Activated B cell treated with CpG ODN at 0.5 μM for 24 hours (primary cell): Measurements from ENCODE around the gene ZBTB47. TPM values are rescaled to one million over a fixed set of nuclear protein-coding genes. Genes with fewer than 3 reads are reported as not detected.

Experiments
- ATAC-seq: fragments of 200-7000 bp; cut with Tn5 transposase; one replicate; pipeline ENCODE4 v1.10.0; 2021; ENCODE audit warnings: low read depth, mild to moderate bottlenecking, moderate library complexity
- CTCF ChIA-PET: fragments of 350-600 bp; sonication (Branson Sonifier 250); formaldehyde crosslinking; loops from one replicate; lab custom pipeline; 2021; ENCODE audit warnings: antibody characterized with exemption; lab: Charles Lee
- POLR2A ChIA-PET: fragments of 350-600 bp; sonication (Branson Sonifier 250); formaldehyde crosslinking; loops from one replicate; lab custom pipeline; 2021; ENCODE audit warnings: antibody characterized with exemption; lab: Charles Lee
- DNase-seq: peaks from one replicate; pipeline ENCODE4 v3.0.0; 2022
- H3K27ac Mint-ChIP-seq: one replicate; pipeline ENCODE4 v1.8.0; 2020; ENCODE audit warnings: mixed read lengths
- H3K27me3 Mint-ChIP-seq: one replicate; pipeline ENCODE4 v1.8.0; 2021; ENCODE audit warnings: mixed read lengths
- H3K36me3 Mint-ChIP-seq: one replicate; pipeline ENCODE4 v1.8.0; 2021; ENCODE audit warnings: low read depth, mixed read lengths
- H3K4me1 Mint-ChIP-seq: one replicate; pipeline ENCODE4 v1.8.0; 2021; ENCODE audit warnings: mixed read lengths
- H3K4me3 Mint-ChIP-seq: one replicate; pipeline ENCODE4 v1.8.0; 2020; ENCODE audit warnings: mild to moderate bottlenecking, mixed read lengths
- H3K9me3 Mint-ChIP-seq: one replicate; pipeline ENCODE4 v1.8.0; 2020; ENCODE audit warnings: mixed read lengths
- CTCF ChIP-seq: fragments of 200-600 bp; IDR thresholded peaks from one replicate; pipeline ENCODE4 v1.8.0; 2022; ENCODE audit warnings: antibody characterized with exemption, mild to moderate bottlenecking
- intact Hi-C: fragments of 100-400 bp; cut with micrococcal nuclease; formaldehyde crosslinking; loops from one replicate; pipeline ENCODE4 v1.15.1; 2024
- total RNA-seq: library from RNA; stranded (reverse); gene quantifications from 2 replicates; pipeline ENCODE4 v1.2.3, GENCODE V29; 2022

Gene ZBTB47
- total RNA-seq, 1 donor from 2014 or later = 1.1 TPM

- Mint-ChIP-seq H3K27ac (no peak overlapping the region), H3K36me3 (no peaks in the 10 kb centered on the region), H3K4me1 (no peaks in the 10 kb centered on the region), H3K27me3 (peaks cover 17% of the 10 kb centered on the region), H3K4me3 (no peak overlapping the region), H3K9me3 (no peaks in the 10 kb centered on the region)
- intact Hi-C loops = no loop called here
- CTCF ChIA-PET = no interaction called here
- POLR2A ChIA-PET = no interaction called here
- TF ChIP-seq CTCF = no peak
- no peak for ATAC-seq
- no peak for DNase-seq
These were observed 47.1 kb downstream of the ZBTB47 start for GRCh38 chr3:42700366-42701288.

GRCh38 chr3:42701371-42702065, 48.0 kb downstream of the ZBTB47 start:
- Mint-ChIP-seq H3K36me3 (no peaks in the 10 kb centered on the region), H3K27ac (no peak overlapping the region), H3K9me3 (no peaks in the 10 kb centered on the region), H3K4me3 (no peak overlapping the region), H3K4me1 (no peaks in the 10 kb centered on the region), H3K27me3 (peaks cover 17% of the 10 kb centered on the region)
- intact Hi-C loops = no loop called here
- no peak for TF ChIP-seq CTCF
- DNase-seq = no peak
- CTCF ChIA-PET = no interaction called here
- POLR2A ChIA-PET = no interaction called here
- peak; percentile 50 for ATAC-seq

GRCh38 chr3:42702066-42702951, 48.8 kb downstream of the ZBTB47 start, which contains the start of gene HHATL:
TSS of gene HHATL (minus strand) at chr3:42702798. CDS start at chr3:42700826, 1,972 bp downstream.
- peaks cover 17% of the 10 kb centered on the region for H3K27me3 Mint-ChIP-seq
- DNase-seq (no peak), ATAC-seq (no peak)
- no peaks in the 10 kb centered on the region for H3K4me1 Mint-ChIP-seq
- H3K4me3 Mint-ChIP-seq = no peak within 1 kb of the TSS
- H3K36me3 Mint-ChIP-seq = no peaks in the 10 kb centered on the region
- POLR2A ChIA-PET = no interaction called here
- no peak within 1 kb of the TSS for H3K27ac Mint-ChIP-seq
- TF ChIP-seq CTCF = no peak
- intact Hi-C loops = no loop called here
- CTCF ChIA-PET = no interaction called here
- no peaks in the 10 kb centered on the region for H3K9me3 Mint-ChIP-seq

- TF ChIP-seq CTCF = no peak
- H3K4me3 Mint-ChIP-seq = no peak overlapping the region
- no peaks in the 10 kb centered on the region for H3K36me3 Mint-ChIP-seq
- no peaks in the 10 kb centered on the region for H3K9me3 Mint-ChIP-seq
- ATAC-seq (no peak), DNase-seq (no peak)
- intact Hi-C loops = no loop called here
- CTCF ChIA-PET = no interaction called here
- H3K4me1 Mint-ChIP-seq = no peaks in the 10 kb centered on the region
- H3K27ac Mint-ChIP-seq = no peak overlapping the region
- peaks cover 19% of the 10 kb centered on the region for H3K27me3 Mint-ChIP-seq
- POLR2A ChIA-PET = no interaction called here
These were observed 49.6 kb downstream of the ZBTB47 start for GRCh38 chr3:42702982-42703694.
